GM12801 (cell line): ENCODE data around the gene TMC5.

Source experiments
- TF ChIP-seq, protein P1 (sequence below): IDR thresholded peaks from one replicate; pipeline ENCODE4 v1.5.1; 2011; ENCODE audit warnings: control low read depth; ENCODE audit not compliant: insufficient read length; ENCODE audit errors: extremely low read depth

The TMC5 gene

DNA sequence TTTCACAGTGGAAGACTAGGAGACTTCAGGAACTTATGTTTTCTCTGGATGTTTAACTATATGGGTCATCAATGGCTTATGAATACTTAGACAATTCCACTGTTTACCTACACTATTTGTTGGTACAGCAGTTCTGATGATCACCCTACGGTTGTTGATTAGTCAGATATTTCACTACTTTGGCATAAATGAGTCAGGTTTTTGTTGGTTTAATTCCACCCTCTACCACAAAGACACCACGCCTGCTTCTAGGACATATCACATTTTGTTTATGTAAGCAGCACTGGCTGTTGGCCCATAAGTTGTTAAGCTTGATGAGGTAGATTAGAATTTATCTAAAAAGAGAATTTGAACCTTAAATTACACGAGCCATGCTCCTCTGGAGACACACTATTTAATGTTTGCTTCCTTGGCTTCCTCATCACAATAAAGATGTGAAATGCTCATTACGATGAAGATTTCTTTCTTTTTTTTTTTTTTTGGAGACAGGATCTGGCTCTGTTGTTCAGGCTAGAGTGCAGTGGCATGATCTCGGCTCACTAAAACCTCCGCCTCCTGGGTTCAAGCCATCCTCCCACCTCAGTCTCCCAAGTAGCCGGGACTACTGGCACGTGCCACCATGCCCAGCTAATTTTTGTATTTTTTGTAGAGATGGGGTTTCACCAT lies 99.9 kb downstream of the TMC5 start:
- TF ChIP-seq, protein P1, sequence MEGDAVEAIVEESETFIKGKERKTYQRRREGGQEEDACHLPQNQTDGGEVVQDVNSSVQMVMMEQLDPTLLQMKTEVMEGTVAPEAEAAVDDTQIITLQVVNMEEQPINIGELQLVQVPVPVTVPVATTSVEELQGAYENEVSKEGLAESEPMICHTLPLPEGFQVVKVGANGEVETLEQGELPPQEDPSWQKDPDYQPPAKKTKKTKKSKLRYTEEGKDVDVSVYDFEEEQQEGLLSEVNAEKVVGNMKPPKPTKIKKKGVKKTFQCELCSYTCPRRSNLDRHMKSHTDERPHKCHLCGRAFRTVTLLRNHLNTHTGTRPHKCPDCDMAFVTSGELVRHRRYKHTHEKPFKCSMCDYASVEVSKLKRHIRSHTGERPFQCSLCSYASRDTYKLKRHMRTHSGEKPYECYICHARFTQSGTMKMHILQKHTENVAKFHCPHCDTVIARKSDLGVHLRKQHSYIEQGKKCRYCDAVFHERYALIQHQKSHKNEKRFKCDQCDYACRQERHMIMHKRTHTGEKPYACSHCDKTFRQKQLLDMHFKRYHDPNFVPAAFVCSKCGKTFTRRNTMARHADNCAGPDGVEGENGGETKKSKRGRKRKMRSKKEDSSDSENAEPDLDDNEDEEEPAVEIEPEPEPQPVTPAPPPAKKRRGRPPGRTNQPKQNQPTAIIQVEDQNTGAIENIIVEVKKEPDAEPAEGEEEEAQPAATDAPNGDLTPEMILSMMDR = no peak

DNA sequence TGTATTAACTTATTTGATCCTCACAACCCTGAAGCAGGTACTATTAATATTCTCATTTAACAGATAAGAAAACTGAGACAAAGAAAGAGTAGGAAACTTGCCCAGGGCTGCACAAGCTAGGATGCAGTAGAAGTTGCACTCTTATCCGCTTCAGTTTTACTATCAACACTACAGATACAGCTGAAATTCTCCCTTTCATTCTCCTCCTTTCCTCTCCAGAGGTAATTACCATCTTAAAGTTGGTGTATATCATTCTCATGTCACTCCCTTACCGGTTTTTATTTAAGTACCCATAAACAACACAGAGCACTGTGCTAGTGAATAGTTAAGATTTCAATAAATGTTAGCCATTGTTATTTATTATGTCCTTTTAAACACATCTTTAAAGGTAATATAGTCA lies 100.7 kb downstream of the TMC5 start:
- TF ChIP-seq, protein P1 = no peak

DNA sequence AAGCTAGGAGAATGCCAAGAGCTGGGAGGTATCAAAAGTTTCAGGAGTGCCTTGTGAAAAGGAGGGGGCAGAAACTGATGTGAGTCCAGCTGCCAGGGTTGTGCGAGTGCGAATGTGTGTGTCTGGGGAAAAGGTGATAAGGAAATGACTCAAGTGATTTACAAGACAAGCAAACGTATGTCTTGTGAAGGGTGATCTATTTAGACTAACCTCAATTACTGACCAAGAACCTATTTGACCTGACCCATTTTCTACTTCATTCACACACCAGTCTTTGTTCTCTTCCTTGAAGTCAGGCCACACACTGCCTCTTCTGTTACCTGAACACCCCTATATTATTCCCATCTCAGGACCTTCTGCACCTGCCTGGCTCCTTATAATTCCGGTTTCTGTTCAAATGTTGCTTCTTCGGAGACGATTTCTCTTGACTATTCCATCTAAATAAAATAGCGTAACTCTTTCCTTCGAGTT lies 103.2 kb downstream of the TMC5 start:
- TF ChIP-seq, protein P1 = no peak

DNA sequence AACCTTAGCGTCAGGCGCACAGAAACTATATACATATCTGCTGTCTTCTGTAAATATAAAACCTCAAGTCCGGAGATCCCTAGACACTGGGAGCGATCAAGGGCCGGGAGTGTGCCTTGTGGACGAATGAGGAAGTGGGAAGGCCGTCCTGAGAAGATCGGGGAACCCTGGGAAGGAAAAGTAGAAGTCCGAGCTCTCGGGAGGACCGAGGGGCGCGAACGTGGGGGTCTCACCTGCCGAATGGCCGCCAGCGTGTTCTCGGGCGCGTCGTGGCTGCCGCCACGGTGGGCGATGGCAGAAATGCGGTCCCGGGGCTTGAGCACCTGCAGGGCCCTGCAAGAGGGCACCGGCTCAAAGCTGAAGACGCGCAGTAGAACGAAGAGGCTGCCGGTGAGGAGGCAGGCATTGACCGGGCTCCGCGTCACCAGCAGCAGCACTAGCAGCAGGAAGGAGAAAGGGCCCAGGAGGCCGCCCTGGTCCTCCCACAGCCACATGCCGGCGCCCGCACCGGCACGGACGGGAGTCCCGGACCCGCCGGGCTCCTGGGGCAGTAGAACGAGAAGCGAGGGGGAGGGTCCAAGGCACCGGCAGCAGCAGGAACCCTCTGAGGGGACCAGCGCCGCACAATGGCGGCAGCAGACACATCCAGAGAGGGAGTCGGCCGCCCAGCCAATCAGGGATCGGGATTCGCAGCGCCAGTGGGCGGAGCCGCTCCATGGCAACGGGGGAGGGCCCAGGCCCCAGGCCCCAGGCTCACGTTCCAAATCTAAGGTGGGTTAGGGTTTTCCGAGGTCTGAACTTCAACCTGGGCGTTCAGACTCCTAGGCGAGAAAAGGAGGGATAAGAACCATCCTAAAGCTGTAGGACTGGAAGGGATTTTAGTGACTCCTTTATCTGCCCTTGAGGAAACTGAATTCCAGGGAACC lies 104.1 kb downstream of the TMC5 start, which contains the start of gene GDE1:
Gene GDE1, minus strand, starts transcription at position 628 of the 926 bp plus-strand sequence. Its CDS starts 134 bp downstream, at position 494.
- TF ChIP-seq, protein P1 = no peak

DNA sequence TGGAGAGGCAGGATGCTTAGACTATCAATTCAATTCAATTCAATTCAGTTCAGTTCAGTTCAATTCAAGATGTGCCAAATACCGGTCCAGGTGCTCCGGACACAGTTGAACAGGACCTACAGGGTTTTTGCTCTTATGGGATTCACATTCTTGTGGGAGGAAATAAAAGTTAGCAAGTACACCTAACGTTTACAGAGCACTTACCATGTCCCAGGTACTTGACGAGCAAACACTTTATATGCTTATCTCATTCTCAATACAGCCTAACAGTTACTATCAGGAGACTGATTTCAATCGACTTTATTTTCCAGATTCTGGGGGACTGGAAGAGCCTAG lies 104.7 kb downstream of the TMC5 start:
- TF ChIP-seq, protein P1 = no peak

DNA sequence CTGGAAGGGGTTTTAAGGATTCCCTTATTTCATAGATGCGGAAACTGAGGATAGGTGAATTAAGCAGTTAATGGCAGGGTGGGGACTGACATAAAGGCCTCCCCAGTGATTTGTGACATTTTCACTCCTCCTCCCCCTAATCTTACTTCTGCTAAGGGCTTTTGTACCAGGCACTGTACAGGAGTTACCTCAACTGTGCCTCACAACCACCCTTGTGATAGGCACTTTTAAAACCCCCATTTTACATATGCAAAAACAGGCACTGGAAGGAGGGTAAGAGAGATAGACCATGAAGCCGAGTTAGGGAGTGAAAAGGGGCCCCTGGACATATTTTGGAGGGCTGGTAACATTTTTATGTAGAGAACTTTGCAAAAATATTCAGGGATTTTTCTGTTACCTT lies 105.1 kb downstream of the TMC5 start:
- TF ChIP-seq, protein P1 = no peak

DNA sequence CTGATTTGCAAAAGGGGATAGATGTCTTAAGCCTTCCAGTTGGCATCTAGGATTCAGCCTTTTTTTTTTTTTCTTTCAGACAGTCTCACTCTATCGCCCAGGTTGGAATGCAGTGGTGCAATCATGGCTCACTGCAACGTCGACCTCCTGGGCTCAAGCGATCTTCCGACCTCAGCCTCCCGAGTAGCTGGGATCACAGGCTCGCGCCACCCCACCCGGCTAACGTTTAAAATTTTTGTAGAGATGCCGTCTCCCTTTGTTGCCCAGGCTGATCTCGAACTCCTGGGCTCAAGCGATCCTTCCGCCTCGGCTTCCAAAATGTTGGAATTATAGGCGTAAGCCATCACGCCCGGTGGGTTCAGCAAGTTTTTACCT lies 105.5 kb downstream of the TMC5 start:
- TF ChIP-seq, protein P1 = no peak
